ENCODE data around the gene AIF1. TPM values are rescaled to one million over a fixed set of nuclear protein-coding genes. Genes with fewer than 3 reads are reported as not detected.

Gene AIF1
- total RNA-seq, 4 donors from 2014 or later: 1.5 to 25.6 (median 14.5) TPM

- no peaks in the 10 kb centered on the region for H3K9me3 ChIP-seq
- no peak for DNase-seq
- intact Hi-C loops (cut with DNase I; ENCODE audit: low total_unique reads): no loop called here
- peaks cover 11 to 19% of the 10 kb centered on the region in 2 donors for H3K4me1 ChIP-seq
- H3K27me3 ChIP-seq: no peaks in the 10 kb centered on the region
- peak overlapping the region; percentile 58 to 71 for H3K4me3 ChIP-seq
- H3K27ac ChIP-seq: peak overlapping the region; percentile 81 to 91
- TF ChIP-seq POLR2A (IDR thresholded peaks at IDR 0.05): no peak
- TF ChIP-seq, protein P1, sequence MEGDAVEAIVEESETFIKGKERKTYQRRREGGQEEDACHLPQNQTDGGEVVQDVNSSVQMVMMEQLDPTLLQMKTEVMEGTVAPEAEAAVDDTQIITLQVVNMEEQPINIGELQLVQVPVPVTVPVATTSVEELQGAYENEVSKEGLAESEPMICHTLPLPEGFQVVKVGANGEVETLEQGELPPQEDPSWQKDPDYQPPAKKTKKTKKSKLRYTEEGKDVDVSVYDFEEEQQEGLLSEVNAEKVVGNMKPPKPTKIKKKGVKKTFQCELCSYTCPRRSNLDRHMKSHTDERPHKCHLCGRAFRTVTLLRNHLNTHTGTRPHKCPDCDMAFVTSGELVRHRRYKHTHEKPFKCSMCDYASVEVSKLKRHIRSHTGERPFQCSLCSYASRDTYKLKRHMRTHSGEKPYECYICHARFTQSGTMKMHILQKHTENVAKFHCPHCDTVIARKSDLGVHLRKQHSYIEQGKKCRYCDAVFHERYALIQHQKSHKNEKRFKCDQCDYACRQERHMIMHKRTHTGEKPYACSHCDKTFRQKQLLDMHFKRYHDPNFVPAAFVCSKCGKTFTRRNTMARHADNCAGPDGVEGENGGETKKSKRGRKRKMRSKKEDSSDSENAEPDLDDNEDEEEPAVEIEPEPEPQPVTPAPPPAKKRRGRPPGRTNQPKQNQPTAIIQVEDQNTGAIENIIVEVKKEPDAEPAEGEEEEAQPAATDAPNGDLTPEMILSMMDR (IDR thresholded peaks at IDR 0.05): no peak
- no peaks in the 10 kb centered on the region for H3K36me3 ChIP-seq
These were observed 44.8 kb downstream of the AIF1 start for GRCh38 chr6:31659649-31660380.

DNA sequence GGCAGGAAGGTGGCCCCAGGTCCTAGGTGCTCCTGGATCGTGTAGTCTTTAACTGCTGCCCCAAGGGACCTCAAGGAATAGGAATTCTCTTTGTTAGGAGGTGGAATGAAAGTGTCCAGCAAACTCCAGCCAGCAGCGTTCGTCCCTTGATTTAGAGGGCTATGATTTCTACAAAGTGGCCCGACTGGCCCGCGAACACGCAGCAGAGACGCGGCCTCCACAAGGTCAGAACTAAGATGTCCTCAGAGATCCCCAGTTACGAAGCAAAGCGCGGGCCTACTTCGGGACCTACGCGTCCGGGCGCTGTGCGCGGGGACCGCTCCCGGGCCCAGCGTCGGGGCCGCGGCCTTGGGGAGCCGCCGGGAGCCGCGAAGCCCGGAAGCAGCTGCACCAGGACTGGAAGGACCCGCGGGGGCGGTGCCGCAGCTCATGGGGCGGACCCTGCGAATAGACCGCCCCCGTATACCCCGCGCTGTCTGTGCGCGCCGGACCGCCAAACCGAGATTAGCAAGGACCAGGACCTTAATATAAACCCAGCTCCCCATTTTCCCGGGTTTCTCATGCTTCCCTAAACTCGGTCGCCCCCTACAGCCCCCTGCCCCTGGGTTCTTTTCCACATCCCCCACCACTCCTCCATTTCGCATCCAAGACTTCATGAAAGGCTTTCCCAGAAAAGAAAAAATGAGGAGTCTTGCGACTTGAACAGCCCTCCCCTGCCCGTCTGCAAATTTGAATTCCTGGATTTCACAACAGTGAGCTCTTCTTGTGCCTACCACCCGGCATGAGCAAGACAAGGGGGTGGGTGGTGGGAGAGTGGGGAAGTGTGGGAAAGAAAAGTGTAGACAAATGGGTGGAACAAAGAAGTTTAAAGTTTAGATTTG is 45.6 kb downstream of the AIF1 start, which contains the start of gene C6orf47:
TSS of gene C6orf47 (minus strand) at position 398 of the 881 bp plus-strand sequence. CDS start 831 bp downstream, outside the sequence.
- Histone ChIP-seq H3K4me1 (peaks cover 11 to 19% of the 10 kb centered on the region in 2 donors), H3K4me3 (peak within 1 kb of the TSS; percentile 58 to 71), H3K9me3 (no peaks in the 10 kb centered on the region), H3K27me3 (no peaks in the 10 kb centered on the region), H3K27ac (peak within 1 kb of the TSS; percentile 81 to 91), H3K36me3 (no peaks in the 10 kb centered on the region)
- intact Hi-C loops (cut with DNase I; ENCODE audit: low total_unique reads): no loop called here
- peak; percentile 85 to 89 for DNase-seq
- TF ChIP-seq, protein P1 (IDR thresholded peaks at IDR 0.05): no peak
- peak; percentile 68 to 85 for TF ChIP-seq POLR2A (IDR thresholded peaks at IDR 0.05)

DNA sequence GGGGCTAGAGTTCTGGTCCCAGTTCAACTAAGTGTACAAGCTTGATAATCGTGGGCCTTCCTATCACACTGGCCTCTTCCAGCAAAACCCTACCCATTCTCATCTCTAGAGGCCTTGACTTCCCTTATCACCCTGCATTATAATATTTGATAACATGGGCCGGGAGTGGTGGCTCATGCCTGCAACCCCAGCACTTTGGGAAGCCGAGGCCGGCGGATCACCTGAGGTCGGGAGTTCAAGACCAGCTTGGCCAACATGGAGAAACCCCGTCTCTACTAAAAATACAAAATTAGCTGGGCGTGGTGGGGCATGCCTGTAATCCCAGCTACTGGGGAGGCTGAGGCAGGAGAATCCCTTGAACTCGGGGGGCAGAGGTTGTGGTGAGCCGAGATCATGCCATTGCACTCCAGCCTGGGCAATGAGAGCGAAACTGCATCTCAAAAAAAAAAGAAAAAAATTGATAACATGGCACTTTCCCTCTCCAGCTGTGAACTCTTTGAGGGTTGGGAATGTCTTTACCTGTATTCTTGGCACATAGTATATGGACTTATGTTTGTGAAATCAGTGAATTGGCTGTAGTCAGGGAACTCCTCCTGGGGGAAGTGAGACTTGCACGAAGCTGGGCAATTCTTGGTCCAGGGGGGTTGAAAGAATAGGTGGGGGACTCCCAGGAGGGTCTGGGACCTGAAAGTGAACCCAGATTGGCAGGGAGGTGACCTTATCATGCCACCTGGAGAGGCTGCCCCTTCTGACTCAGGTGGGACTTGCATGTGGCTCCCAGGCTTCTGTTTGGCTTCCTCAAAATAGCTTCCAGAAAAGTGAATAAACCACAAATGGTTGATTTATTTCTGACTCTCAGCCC is 46.5 kb downstream of the AIF1 start:
- Histone ChIP-seq H3K4me1 (peaks cover 11 to 21% of the 10 kb centered on the region in 2 donors), H3K4me3 (peak overlapping the region; percentile 58 to 71), H3K27ac (peak overlapping the region; percentile 81 to 91), H3K36me3 (no peaks in the 10 kb centered on the region), H3K27me3 (no peaks in the 10 kb centered on the region), H3K9me3 (no peaks in the 10 kb centered on the region)
- intact Hi-C loops (cut with DNase I; ENCODE audit: low total_unique reads): no loop called here
- DNase-seq: no peak
- TF ChIP-seq, protein P1 (IDR thresholded peaks at IDR 0.05): no peak
- TF ChIP-seq POLR2A (IDR thresholded peaks at IDR 0.05): no peak

- H3K27ac ChIP-seq: peak overlapping the region in 1 of 2 donors; percentile 5
- no peak for DNase-seq
These were observed 47.2 kb downstream of the AIF1 start for GRCh38 chr6:31662124-31662723.

More at GRCh38 chr6:31662124-31662723, 47.2 kb downstream of the AIF1 start:
- Histone ChIP-seq H3K4me3 (no peak overlapping the region), H3K4me1 (peaks cover 18 to 28% of the 10 kb centered on the region in 2 donors), H3K9me3 (no peaks in the 10 kb centered on the region), H3K36me3 (no peaks in the 10 kb centered on the region), H3K27me3 (no peaks in the 10 kb centered on the region)
- intact Hi-C loops (cut with DNase I; ENCODE audit: low total_unique reads): no loop called here
- TF ChIP-seq POLR2A (IDR thresholded peaks at IDR 0.05): no peak
- TF ChIP-seq, protein P1 (IDR thresholded peaks at IDR 0.05): no peak
